GM12875 (cell line): ENCODE measurements around the gene DEXI.

Experiments
- H3K4me3 ChIP-seq: one replicate; pipeline ENCODE4 v1.5.1; 2011; ENCODE audit warnings: low read depth, low read length, control low read depth
- CTCF ChIP-seq: IDR thresholded peaks from 2 replicates; pipeline ENCODE4 v1.5.1; 2011; ENCODE audit warnings: low read depth, mild to moderate bottlenecking, control low read depth, inconsistent platforms, low read length, moderate library complexity, borderline replicate concordance; ENCODE audit not compliant: insufficient read depth

The DEXI gene

GRCh38 chr16:10983159-10983558 lies 40.9 kb upstream of the DEXI start:
- no peak overlapping the region for H3K4me3 ChIP-seq
- TF ChIP-seq CTCF, result peak; percentile 27; the same call in 1 of the 2 replicates

DNA sequence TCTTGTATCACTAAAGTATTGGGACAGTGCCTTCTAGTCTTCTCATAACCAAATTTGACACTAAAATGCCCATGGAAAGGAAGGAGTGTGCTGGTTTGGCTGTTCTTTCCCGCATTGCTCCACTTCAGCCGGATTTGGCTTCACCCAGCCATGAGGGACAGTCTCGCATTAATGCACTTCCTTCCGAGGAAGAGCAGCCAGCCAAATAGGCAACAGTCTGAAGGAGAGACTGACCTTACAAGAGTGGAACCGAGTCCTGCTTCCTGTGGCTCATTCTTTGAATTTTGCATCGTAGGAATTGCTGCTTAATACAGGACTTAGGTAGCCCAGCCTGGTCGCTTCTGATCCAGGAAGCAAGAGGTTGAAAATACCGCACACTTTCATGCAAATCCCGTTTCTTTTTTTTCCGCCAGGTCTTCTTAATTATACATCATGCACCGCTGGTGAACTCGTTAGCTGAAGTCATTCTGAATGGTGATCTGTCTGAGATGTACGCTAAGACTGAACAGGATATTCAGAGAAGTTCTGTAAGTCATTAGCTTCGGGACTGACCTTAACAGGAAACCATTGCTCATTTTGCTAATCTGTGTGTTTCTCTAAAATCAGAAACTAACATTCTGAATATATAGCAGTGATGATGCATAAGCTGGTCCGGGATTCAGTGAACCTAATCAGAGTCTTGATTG lies 40.3 kb upstream of the DEXI start:
- H3K4me3 ChIP-seq, result no peak overlapping the region
- TF ChIP-seq CTCF, result no peak

GRCh38 chr16:10981697-10982216 lies 39.5 kb upstream of the DEXI start:
- TF ChIP-seq CTCF, result peak; percentile 72
- H3K4me3 ChIP-seq, result no peak overlapping the region

- TF ChIP-seq CTCF, result no peak
- H3K4me3 ChIP-seq, result no peak overlapping the region
Measured at GRCh38 chr16:10980813-10981212, 38.5 kb upstream of the DEXI start.

DNA sequence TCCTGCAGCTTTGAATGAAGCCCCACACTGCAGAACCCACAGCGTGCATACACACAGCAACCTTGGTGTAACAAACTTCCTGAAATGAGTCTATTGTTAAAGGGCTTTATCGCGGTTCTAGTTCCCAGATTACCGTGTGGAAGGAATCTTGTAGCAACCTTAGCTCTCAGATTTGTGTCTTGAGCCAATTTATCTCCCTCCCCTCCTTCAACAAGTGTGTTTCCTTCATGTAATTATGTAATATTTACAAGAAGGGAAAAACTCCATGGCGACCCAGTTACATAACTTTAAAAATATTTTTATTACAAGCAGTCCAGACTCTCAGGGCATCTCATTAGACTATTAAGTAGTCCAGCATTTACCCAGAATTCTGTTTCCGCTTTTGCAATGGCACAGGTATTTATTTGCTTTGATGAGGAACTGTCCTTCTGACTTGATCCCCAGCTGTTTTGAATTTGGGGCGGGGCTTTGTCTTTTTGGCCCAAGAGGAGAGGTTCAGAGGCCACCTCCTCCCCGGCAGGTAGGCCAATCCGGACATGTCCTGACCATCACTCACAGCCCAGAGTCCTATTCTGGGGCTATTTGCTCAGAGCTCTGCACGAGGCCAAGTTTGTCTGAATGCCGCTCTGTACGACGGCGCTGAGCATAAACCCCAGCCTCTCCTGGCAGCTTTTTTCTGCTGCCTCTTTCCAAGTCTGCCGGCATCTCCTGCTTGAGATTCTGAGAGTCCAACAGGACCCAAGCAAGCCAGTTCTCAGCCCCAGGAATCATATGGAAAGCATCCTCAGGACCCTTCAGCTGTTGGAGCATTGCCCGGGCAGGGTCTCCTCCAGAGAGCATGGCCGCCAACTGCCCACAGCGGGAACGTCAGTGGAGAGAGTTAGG lies 37.7 kb upstream of the DEXI start:
- no peak for TF ChIP-seq CTCF
- no peak overlapping the region for H3K4me3 ChIP-seq

DNA sequence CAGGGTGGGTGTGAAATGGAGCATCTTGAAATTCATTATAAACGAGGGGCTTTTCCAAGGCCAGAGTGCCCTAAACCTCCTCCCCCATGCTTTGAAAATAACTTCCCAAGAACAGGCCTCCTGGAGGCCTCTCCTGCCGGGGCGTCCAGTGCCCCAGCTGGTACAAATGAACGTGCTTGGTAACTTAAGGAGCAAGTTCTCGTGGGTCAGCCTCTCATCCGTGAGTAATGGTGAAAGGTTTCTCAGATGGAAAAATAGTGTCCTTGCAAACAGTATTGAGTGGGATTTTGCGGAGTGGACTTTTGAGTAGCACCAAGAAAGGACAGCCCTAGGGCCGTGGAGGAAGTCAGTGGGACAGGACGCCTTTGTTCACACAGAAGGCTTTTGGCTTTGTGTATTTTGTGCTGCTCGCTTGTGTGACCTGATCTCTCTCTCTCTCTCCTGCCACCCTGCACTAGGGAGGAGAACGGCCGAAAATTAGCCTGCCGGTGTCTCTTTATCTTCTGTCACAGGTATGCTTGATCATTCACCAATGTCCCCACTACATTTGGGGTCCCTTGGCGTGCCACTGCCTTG lies 36.7 kb upstream of the DEXI start:
- no peak overlapping the region for H3K4me3 ChIP-seq

More for the DNA sequence above, 36.7 kb upstream of the DEXI start:
- TF ChIP-seq CTCF, result no peak
